HG03196 (cell line): Measurements from ENCODE around the gene ADARB2.
A peak's percentile ranks its signal among the peaks of the same experiment; 100 is the strongest.

Source experiments
- ATAC-seq: cut with Tn5 transposase; IDR thresholded peaks from one replicate; pipeline ENCODE4 v1.9.1; 2021; ENCODE audit not compliant: unreplicated experiment

Gene ADARB2

GRCh38 chr10:1664333-1664964, 72.9 kb downstream of the ADARB2 start:
- no peak for ATAC-seq

- no peak for ATAC-seq
Observed at GRCh38 chr10:1663226-1663625, 74.1 kb downstream of the ADARB2 start.

- ATAC-seq: peak; percentile 24
Observed at GRCh38 chr10:1662438-1663025, 74.8 kb downstream of the ADARB2 start.

GRCh38 chr10:1661859-1662437, 75.4 kb downstream of the ADARB2 start:
- ATAC-seq: peak; percentile 83

- ATAC-seq: no peak
Observed at GRCh38 chr10:1661416-1661815, 75.9 kb downstream of the ADARB2 start.

- no peak for ATAC-seq
Observed at GRCh38 chr10:1660815-1661214, 76.5 kb downstream of the ADARB2 start.

GRCh38 chr10:1660386-1660785, 76.9 kb downstream of the ADARB2 start:
- no peak for ATAC-seq

GRCh38 chr10:1659221-1659791, 78.0 kb downstream of the ADARB2 start:
- ATAC-seq: no peak

GRCh38 chr10:1658658-1659057, 78.7 kb downstream of the ADARB2 start:
- ATAC-seq: no peak

GRCh38 chr10:1657479-1657878, 79.8 kb downstream of the ADARB2 start:
- ATAC-seq: no peak

GRCh38 chr10:1655367-1655766, 82.0 kb downstream of the ADARB2 start:
- no peak for ATAC-seq

GRCh38 chr10:1654811-1655356, 82.4 kb downstream of the ADARB2 start:
- no peak for ATAC-seq

GRCh38 chr10:1654247-1654646, 83.1 kb downstream of the ADARB2 start:
- ATAC-seq: no peak

GRCh38 chr10:1653321-1653720, 84.0 kb downstream of the ADARB2 start:
- ATAC-seq: no peak

GRCh38 chr10:1652151-1652550, 85.2 kb downstream of the ADARB2 start:
- no peak for ATAC-seq

- ATAC-seq: no peak
Observed at GRCh38 chr10:1651270-1651966, 85.9 kb downstream of the ADARB2 start.

- ATAC-seq: no peak
Observed at GRCh38 chr10:1650542-1651269, 86.6 kb downstream of the ADARB2 start.

GRCh38 chr10:1648648-1649047, 88.7 kb downstream of the ADARB2 start:
- ATAC-seq: no peak

- no peak for ATAC-seq
Observed at GRCh38 chr10:1646332-1646731, 91.0 kb downstream of the ADARB2 start.

- ATAC-seq: no peak
Observed at GRCh38 chr10:1645896-1646295, 91.4 kb downstream of the ADARB2 start.
